ENCODE data around the gene ZMYND8.
"Not testable (repeated sequence)": the region's sequence is repeated elsewhere in the genome, so short reads cannot be mapped to it uniquely, and the experiment has no call there.

The ZMYND8 gene

DNA sequence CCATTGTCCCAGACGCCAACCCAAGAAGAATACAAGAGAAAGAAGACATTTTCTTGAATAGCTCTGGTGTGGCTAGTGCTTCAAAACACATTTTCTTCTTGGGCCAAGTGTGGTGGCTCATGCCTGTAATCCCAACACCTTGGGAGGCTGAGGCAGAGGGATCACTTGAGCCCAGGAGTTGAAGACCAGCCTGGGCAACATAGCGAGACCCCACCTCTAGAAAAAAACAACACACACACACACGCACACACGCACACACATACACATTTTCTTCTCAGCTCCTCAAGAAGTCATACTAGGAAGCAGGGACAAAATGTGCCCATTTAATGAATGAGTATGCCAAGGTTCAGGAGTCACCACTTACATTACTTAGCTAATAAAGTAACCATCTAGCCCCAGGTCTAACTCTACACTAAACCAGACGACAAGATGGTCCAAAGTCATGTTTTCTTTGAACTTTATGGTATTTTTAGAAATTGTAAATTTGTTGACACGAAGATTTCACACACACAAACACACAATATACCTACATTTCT lies 68.8 kb downstream of the ZMYND8 start:
- no peak for DNase-seq (ENCODE audit: low read depth in 1 of 2, low spot score in 1 of 2)

DNA sequence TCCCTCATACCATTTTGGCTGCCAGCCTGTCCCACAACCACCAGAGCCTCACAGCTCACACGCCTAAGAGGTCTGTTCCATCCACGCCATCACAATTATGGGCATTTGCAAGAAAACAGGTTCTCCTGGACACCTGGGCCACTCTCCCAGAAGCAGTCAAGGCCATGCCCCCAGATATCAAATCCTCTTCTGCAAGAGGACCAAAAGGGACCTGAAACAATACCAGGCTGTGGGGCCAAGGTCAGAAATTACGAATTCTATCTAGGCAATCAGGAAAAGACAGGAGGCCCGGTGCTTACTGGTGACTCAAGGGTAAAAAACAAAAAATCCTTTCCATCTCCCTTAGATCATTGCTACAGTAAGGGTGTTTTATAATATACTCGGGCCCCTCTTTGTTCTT lies 69.8 kb downstream of the ZMYND8 start:
- no peak for DNase-seq (ENCODE audit: low read depth in 1 of 2, low spot score in 1 of 2)

DNA sequence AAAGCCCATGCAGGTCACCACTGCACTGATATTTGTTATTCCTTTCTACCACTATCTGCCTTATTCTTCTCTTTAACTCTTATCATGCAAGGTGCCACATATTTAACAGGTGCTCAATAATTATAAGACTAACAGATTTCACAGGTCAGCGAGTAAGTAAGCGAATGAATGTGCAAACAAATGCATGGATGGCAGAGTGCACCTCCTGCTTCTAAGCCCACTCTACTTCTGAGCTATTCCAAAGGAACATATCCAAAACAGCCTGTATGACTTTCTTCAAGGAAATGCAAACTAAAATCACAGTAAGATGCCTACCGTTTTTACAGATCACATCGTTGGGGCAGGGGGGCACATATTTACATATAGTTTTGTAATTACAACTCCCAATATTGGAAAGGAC lies 71.3 kb downstream of the ZMYND8 start:
- no peak for DNase-seq (ENCODE audit: low read depth in 1 of 2, low spot score in 1 of 2)

DNA sequence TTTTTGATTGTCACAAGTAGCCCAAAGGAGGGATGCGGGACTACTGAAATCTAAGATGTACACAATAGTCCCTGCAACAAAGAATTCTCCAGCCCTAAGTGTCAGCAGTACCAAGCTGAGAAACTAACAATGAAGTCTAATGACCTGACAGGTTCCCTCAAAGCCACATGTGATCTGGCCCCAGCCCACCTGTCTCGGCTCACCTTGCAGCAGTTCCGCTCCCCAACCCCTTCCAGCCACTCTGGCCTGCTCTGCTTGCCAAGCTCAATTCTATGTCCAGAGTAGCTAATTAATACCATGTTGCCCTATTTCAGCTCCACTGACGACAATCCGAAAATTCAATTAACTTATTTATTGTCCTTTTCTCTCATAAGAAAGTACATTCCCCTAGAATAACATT lies 72.1 kb downstream of the ZMYND8 start:
- no peak for DNase-seq (ENCODE audit: low read depth in 1 of 2, low spot score in 1 of 2)

GRCh38 chr20:47283411-47283810 lies 73.1 kb downstream of the ZMYND8 start:
- no peak for DNase-seq (ENCODE audit: low read depth in 1 of 2, low spot score in 1 of 2)

DNA sequence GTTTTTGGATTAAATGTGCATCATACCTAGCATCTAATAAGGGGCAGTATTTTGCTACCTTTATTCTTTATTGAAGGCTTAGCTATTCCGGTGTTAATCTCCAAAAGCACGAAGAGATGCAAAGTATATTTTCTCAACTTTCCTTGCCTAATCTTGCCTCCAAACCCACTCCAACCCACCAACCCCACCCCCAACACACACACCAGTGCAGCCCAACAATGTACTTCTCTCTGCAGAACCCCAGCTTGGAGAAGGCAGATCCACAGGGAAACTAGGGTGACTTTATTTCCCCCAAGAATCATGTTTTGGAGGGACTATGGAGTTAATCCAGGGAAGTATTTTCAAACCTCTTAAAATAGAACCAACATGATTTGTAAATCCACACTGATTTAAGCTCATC lies 73.6 kb downstream of the ZMYND8 start:
- no peak for DNase-seq (ENCODE audit: low read depth in 1 of 2, low spot score in 1 of 2)

DNA sequence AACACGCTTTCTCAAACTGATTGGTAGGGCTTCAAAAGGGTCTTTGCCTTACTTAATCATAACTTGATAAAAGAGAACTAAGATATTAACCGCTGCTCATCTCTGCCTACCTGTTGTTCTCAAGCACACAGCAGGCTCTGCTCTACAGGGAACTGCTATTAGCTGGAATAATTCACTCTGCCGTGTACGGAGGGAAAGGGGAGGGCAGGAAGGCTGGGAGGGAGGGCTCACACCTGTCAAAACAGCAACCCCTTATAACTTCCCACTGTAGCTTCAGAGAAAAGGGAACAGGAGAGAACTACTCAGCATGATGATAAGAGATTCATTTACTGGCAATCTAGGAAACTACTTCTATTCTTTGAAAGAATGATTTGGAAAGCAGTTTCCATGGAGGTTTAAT lies 75.1 kb downstream of the ZMYND8 start:
- no peak for DNase-seq (ENCODE audit: low read depth in 1 of 2, low spot score in 1 of 2)

- DNase-seq (ENCODE audit: low read depth in 1 of 2, low spot score in 1 of 2), result no peak
Measured at GRCh38 chr20:47280668-47281067, 75.8 kb downstream of the ZMYND8 start.

GRCh38 chr20:47280228-47280627 lies 76.3 kb downstream of the ZMYND8 start:
- DNase-seq (ENCODE audit: low read depth in 1 of 2, low spot score in 1 of 2), result no peak

DNA sequence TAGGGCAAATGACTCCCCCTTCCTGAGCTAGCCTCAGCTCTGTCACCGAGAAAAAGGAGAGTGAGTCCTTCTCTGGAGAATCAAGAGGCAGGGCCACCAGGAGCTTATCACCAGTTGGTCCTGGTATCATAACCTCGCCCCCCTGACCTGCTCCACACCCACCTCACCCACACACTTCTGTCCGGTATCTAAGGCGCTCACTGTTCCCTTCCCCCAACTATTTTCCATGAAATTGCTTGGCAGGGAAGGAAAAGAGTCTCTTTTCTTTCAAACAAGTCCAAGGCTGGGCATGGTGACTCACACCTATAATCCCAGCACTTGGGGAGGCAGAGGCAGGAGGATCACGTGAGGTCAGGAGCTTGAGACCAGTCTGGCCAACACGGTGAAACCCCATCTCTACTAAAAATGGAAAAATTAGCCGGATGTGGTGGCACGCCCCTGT lies 77.6 kb downstream of the ZMYND8 start:
- no peak for DNase-seq (ENCODE audit: low read depth in 1 of 2, low spot score in 1 of 2)

GRCh38 chr20:47277535-47277872 lies 79.0 kb downstream of the ZMYND8 start:
- not testable (repeated sequence) for DNase-seq (ENCODE audit: low read depth in 1 of 2, low spot score in 1 of 2)

DNA sequence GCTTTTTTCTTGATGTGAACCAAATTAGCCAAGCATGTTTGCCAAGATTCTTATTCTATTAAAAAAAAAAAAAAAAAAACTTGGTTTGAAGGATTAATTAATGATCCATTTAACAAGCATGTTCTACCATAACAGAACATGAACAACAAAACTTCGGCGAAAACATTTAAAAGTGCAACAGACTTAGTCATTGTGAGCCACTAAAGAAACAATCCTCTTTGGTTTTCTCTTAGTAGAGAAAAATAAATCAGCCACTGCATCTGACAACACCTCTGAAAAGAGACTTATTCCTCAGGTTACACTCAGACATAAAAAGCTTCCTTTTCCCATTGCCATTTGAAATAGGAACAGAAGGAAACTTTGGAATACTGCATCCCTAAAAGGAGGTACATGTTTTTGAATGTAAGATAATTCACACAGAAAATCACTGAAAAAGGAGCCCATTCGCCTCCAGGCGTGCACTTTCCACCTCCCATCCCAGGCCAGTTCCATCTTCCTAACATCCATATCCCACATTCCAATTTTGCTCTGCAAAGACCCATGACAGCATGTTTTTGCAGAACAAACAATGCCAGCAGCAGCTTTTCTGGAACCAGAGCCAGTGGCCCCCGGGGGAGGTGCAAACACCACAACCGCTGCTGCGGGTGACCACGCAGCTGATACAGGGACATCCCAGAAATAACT lies 79.5 kb downstream of the ZMYND8 start:
- DNase-seq (ENCODE audit: low read depth in 1 of 2, low spot score in 1 of 2), result no peak

DNA sequence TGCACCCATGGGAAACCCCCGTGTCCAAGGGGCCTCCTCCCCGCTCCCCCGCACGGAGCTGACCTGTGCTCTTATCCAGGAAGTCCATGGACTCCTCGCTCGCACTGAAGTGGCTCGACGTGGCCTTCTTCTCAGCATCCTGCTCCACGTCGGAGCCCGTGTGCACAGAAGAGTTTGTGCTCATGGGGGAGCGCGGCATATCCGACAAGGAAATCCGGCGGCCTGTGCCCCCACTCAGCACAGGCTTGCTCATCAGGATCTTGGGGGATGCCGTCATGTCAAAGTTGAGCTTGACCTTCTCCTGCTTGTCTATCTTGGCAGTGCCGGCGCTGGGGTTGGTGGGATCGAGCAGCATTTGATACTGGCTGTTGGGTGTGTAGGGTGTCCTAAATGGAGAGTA lies 80.2 kb downstream of the ZMYND8 start:
- DNase-seq (ENCODE audit: low read depth in 1 of 2, low spot score in 1 of 2), result no peak

DNA sequence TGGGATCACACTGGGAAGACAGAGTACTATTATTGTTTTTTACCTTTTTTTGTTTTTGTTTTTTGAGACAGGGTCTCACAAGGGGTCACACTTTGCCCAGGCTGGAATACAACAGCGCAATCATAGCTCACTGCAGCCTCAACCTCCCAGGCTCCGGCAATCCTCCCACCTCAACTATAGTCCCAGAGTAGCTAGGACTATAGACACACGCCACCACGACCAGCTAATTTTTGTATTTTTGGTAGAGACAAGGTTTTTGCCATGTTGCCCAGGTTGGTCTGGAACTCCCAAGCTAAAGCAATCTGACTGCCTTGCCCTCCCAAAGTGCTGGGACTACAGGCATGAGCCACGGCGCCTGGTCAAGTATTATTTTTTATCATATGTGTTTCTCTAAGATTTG lies 81.0 kb downstream of the ZMYND8 start:
- no peak for DNase-seq (ENCODE audit: low read depth in 1 of 2, low spot score in 1 of 2)

- no peak for DNase-seq (ENCODE audit: low read depth in 1 of 2, low spot score in 1 of 2)
Measured at GRCh38 chr20:47274401-47275108, 81.9 kb downstream of the ZMYND8 start.

- DNase-seq (ENCODE audit: low read depth in 1 of 2, low spot score in 1 of 2), result no peak
Measured at GRCh38 chr20:47273591-47274235, 82.8 kb downstream of the ZMYND8 start.

DNA sequence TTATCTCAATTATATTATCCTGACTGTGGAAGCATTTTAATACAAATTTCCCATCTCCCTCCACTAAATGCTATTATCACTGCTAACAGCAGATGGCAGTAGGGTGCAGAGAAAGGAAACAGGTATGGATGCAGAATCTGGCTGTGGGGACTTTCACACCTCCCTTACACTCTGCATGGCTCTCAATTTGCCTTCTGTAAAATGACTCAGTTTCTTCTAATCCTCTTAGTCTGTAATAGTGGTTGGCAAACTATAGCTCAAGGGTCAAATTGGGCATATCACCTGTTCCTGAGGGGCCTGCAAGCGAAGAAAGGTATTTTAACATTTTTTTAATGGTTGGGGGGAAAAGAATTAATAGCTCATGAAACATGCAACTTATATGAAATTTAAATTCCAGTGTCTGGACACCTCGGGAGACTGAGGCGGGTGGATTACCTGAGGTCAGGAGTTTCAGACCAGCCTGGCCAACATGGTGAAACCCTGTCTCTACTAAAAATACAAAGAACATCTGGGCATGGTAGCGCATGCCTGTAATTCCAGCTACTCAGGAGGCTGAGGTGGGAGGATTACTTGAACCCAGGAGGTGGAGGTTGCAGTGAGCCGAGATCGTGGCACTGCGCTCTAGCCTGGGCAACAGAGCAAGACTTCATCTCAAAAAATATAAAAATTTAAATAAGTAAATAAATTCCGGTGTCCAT lies 83.5 kb downstream of the ZMYND8 start:
- peak in 1 of 2 donors; percentile 21 for DNase-seq (ENCODE audit: low read depth in 1 of 2, low spot score in 1 of 2)

GRCh38 chr20:47271046-47271615 lies 85.4 kb downstream of the ZMYND8 start:
- no peak for DNase-seq (ENCODE audit: low read depth in 1 of 2, low spot score in 1 of 2)

GRCh38 chr20:47269309-47270165 lies 87.0 kb downstream of the ZMYND8 start:
- DNase-seq (ENCODE audit: low read depth in 1 of 2, low spot score in 1 of 2), result no peak

DNA sequence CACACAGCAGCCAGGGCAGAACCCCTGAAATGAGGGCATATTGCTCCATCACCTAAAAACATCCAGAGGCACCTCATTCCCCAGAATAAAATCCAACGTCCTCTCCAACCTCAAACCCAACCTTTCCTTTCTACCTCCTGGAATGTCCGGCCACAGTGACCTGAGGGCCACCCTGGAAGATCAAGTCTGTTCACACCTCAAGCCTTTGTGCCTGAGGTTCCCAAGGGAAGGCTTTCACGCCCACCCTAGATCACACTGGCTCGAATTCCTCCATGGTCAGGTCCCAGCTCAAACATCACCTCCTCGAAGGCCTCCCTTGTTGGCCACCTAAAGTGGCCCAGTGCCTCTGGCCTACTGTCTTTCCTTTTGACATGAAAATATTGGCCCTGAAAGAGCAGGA lies 88.9 kb downstream of the ZMYND8 start:
- DNase-seq (ENCODE audit: low read depth in 1 of 2, low spot score in 1 of 2), result no peak
